ENCODE data around the gene SPATA31E1. TPM values are rescaled to one million over a fixed set of nuclear protein-coding genes. Genes with fewer than 3 reads are reported as not detected.
"Not testable (repeated sequence)": the region's sequence is repeated elsewhere in the genome, so short reads cannot be mapped to it uniquely, and the experiment has no call there.

The SPATA31E1 gene
- total RNA-seq, 1 donor from 2014 or later, result not detected

- no peak for TF ChIP-seq CTCF (IDR thresholded peaks at IDR 0.05; ENCODE audit: insufficient read depth, low read length, poor library complexity, severe bottlenecking)
- DNase-seq (ENCODE audit: low read depth), result no peak
- Histone ChIP-seq H3K4me3 (ENCODE audit: low read depth, low read length) (no peak overlapping the region), H3K27me3 (ENCODE audit: control insufficient read depth, insufficient read depth, low read length) (no peaks in the 10 kb centered on the region), H3K36me3 (ENCODE audit: control insufficient read depth, insufficient read depth, low read length) (no peaks in the 10 kb centered on the region)
These were observed 26.8 kb downstream of the SPATA31E1 start for GRCh38 chr9:87909310-87910041.

- H3K27me3 ChIP-seq (ENCODE audit: control insufficient read depth, insufficient read depth, low read length), result no peaks in the 10 kb centered on the region
- TF ChIP-seq CTCF (IDR thresholded peaks at IDR 0.05; ENCODE audit: insufficient read depth, low read length, poor library complexity, severe bottlenecking), result no peak
- no peak overlapping the region for H3K4me3 ChIP-seq (ENCODE audit: low read depth, low read length)
- no peak for DNase-seq (ENCODE audit: low read depth)
- H3K36me3 ChIP-seq (ENCODE audit: control insufficient read depth, insufficient read depth, low read length), result no peaks in the 10 kb centered on the region
These were observed 28.1 kb downstream of the SPATA31E1 start for GRCh38 chr9:87910821-87911220.

GRCh38 chr9:87917662-87918061, 35.0 kb downstream of the SPATA31E1 start, which contains the start of gene SPATA31C1:
Gene SPATA31C1 (plus strand): TSS chr9:87917962.
- H3K36me3 ChIP-seq (ENCODE audit: control insufficient read depth, insufficient read depth, low read length); H3K27me3 ChIP-seq (ENCODE audit: control insufficient read depth, insufficient read depth, low read length); H3K4me3 ChIP-seq (ENCODE audit: low read depth, low read length); DNase-seq (ENCODE audit: low read depth): not testable (repeated sequence)

GRCh38 chr9:87919013-87919412, 36.3 kb downstream of the SPATA31E1 start:
- H3K4me3 ChIP-seq (ENCODE audit: low read depth, low read length); H3K27me3 ChIP-seq (ENCODE audit: control insufficient read depth, insufficient read depth, low read length): not testable (repeated sequence)

GRCh38 chr9:87921561-87921960, 38.9 kb downstream of the SPATA31E1 start:
- not testable (repeated sequence) for DNase-seq (ENCODE audit: low read depth); H3K36me3 ChIP-seq (ENCODE audit: control insufficient read depth, insufficient read depth, low read length); H3K4me3 ChIP-seq (ENCODE audit: low read depth, low read length)

More at GRCh38 chr9:87919013-87919412, 36.3 kb downstream of the SPATA31E1 start:
- DNase-seq (ENCODE audit: low read depth); H3K36me3 ChIP-seq (ENCODE audit: control insufficient read depth, insufficient read depth, low read length): not testable (repeated sequence)

GRCh38 chr9:87923012-87923411, 40.3 kb downstream of the SPATA31E1 start:
- not testable (repeated sequence) for DNase-seq (ENCODE audit: low read depth)

More at GRCh38 chr9:87921561-87921960, 38.9 kb downstream of the SPATA31E1 start:
- H3K27me3 ChIP-seq (ENCODE audit: control insufficient read depth, insufficient read depth, low read length), result not testable (repeated sequence)

GRCh38 chr9:87924851-87925250, 42.2 kb downstream of the SPATA31E1 start:
- not testable (repeated sequence) for H3K4me3 ChIP-seq (ENCODE audit: low read depth, low read length); DNase-seq (ENCODE audit: low read depth); H3K36me3 ChIP-seq (ENCODE audit: control insufficient read depth, insufficient read depth, low read length); H3K27me3 ChIP-seq (ENCODE audit: control insufficient read depth, insufficient read depth, low read length)

More at GRCh38 chr9:87923012-87923411, 40.3 kb downstream of the SPATA31E1 start:
- not testable (repeated sequence) for H3K27me3 ChIP-seq (ENCODE audit: control insufficient read depth, insufficient read depth, low read length); H3K36me3 ChIP-seq (ENCODE audit: control insufficient read depth, insufficient read depth, low read length); H3K4me3 ChIP-seq (ENCODE audit: low read depth, low read length)

- H3K4me3 ChIP-seq (ENCODE audit: low read depth, low read length); H3K36me3 ChIP-seq (ENCODE audit: control insufficient read depth, insufficient read depth, low read length); H3K27me3 ChIP-seq (ENCODE audit: control insufficient read depth, insufficient read depth, low read length); DNase-seq (ENCODE audit: low read depth): not testable (repeated sequence)
These were observed 46.5 kb downstream of the SPATA31E1 start for GRCh38 chr9:87929152-87929551.

DNA sequence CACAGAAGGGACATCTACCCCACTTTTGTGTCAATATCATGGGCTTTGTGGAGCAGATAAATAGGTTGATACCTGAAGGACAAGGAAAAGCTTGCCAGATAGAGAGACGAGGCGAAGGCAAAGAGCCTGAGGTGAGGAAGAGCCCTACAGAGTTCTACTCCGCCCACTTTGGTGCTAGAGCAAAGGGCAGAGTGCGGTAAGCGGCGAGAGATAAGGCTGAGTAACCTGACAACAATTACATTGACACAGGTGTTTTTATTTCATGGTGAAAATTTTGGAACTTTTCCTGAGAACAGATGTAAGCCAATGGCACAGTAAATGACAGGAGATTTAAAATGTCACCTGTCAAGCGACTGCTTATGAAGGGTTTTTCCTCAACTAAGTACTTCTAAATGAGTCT, 51.8 kb downstream of the SPATA31E1 start:
- not testable (repeated sequence) for DNase-seq (ENCODE audit: low read depth); H3K36me3 ChIP-seq (ENCODE audit: control insufficient read depth, insufficient read depth, low read length); H3K4me3 ChIP-seq (ENCODE audit: low read depth, low read length); H3K27me3 ChIP-seq (ENCODE audit: control insufficient read depth, insufficient read depth, low read length)

DNA sequence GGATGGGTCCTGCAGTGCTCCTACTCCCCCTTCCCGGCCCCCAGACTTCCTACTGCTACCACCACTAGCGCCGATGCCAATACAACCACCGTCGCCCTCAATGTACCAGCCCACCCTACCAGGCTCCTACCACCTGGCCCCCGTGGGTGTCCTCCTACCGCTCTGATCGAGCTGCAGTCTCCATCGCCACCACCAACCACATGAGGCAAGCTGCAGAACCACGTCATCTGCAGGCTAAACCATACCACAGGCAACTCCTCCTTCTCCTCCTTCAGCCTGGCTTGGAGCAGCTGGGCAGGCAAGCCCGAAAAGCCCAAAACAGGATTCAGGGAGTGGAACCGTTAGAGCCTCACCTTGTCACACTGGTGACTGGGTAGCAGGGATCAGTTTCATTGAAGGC, 54.7 kb downstream of the SPATA31E1 start:
- H3K4me3 ChIP-seq (ENCODE audit: low read depth, low read length); DNase-seq (ENCODE audit: low read depth); H3K36me3 ChIP-seq (ENCODE audit: control insufficient read depth, insufficient read depth, low read length); H3K27me3 ChIP-seq (ENCODE audit: control insufficient read depth, insufficient read depth, low read length): not testable (repeated sequence)

- not testable (repeated sequence) for H3K27me3 ChIP-seq (ENCODE audit: control insufficient read depth, insufficient read depth, low read length); H3K4me3 ChIP-seq (ENCODE audit: low read depth, low read length); H3K36me3 ChIP-seq (ENCODE audit: control insufficient read depth, insufficient read depth, low read length); DNase-seq (ENCODE audit: low read depth)
These were observed 55.2 kb downstream of the SPATA31E1 start for GRCh38 chr9:87937918-87938317.

GRCh38 chr9:87938336-87938735, 55.7 kb downstream of the SPATA31E1 start:
- not testable (repeated sequence) for H3K4me3 ChIP-seq (ENCODE audit: low read depth, low read length); H3K27me3 ChIP-seq (ENCODE audit: control insufficient read depth, insufficient read depth, low read length); H3K36me3 ChIP-seq (ENCODE audit: control insufficient read depth, insufficient read depth, low read length); DNase-seq (ENCODE audit: low read depth)

Measured in kidney epithelial cell (primary cell).